BLaER1 treated with 17β-estradiol and CSF1 and Interleukin-3, amounts not matched to agents 10 nM and 100 nM (cell line): Measurements from ENCODE around the gene E2F7.

ENCODE experiments used
- H3K27ac ChIP-seq, 11 experiments: shearing (Covaris generic); formaldehyde crosslinking; 2 replicates each; pipeline ENCODE4 v1.8.1; 2022
- H3K27me3 ChIP-seq, 11 experiments: shearing (Covaris generic); formaldehyde crosslinking; 2 replicates each; pipeline ENCODE4 v1.8.1; 2022
- H3K36me3 ChIP-seq, 11 experiments: shearing (Covaris generic); formaldehyde crosslinking; 2 replicates each; pipeline ENCODE4 v1.8.1; 2022
- H3K4me1 ChIP-seq, 10 experiments: shearing (Covaris generic); formaldehyde crosslinking; 2 replicates each; pipeline ENCODE4 v1.8.1; 2022
- H3K4me2 ChIP-seq, 11 experiments: shearing (Covaris generic); formaldehyde crosslinking; 2 replicates each; pipeline ENCODE4 v1.8.1; 2022
- H3K4me3 ChIP-seq, 10 experiments: shearing (Covaris generic); formaldehyde crosslinking; 2 replicates each; pipeline ENCODE4 v1.8.1; 2022
- H3K9ac ChIP-seq, 11 experiments: shearing (Covaris generic); formaldehyde crosslinking; 2 replicates each; pipeline ENCODE4 v1.8.1; 2022
- H3K9me3 ChIP-seq, 11 experiments: shearing (Covaris generic); formaldehyde crosslinking; replicated peaks in 1 of 11; 2 replicates each; pipeline ENCODE4 v1.8.1; 2022
- H4K20me1 ChIP-seq, 11 experiments: shearing (Covaris generic); formaldehyde crosslinking; 2 replicates each; pipeline ENCODE4 v1.8.1; 2022
- Cebpa-rat ChIP-seq, 11 experiments: shearing (Covaris generic); IDR thresholded peaks; 2 replicates each; pipeline ENCODE4 v1.8.1; 2022

Gene E2F7, protein sequence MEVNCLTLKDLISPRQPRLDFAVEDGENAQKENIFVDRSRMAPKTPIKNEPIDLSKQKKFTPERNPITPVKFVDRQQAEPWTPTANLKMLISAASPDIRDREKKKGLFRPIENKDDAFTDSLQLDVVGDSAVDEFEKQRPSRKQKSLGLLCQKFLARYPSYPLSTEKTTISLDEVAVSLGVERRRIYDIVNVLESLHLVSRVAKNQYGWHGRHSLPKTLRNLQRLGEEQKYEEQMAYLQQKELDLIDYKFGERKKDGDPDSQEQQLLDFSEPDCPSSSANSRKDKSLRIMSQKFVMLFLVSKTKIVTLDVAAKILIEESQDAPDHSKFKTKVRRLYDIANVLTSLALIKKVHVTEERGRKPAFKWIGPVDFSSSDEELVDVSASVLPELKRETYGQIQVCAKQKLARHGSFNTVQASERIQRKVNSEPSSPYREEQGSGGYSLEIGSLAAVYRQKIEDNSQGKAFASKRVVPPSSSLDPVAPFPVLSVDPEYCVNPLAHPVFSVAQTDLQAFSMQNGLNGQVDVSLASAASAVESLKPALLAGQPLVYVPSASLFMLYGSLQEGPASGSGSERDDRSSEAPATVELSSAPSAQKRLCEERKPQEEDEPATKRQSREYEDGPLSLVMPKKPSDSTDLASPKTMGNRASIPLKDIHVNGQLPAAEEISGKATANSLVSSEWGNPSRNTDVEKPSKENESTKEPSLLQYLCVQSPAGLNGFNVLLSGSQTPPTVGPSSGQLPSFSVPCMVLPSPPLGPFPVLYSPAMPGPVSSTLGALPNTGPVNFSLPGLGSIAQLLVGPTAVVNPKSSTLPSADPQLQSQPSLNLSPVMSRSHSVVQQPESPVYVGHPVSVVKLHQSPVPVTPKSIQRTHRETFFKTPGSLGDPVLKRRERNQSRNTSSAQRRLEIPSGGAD

DNA sequence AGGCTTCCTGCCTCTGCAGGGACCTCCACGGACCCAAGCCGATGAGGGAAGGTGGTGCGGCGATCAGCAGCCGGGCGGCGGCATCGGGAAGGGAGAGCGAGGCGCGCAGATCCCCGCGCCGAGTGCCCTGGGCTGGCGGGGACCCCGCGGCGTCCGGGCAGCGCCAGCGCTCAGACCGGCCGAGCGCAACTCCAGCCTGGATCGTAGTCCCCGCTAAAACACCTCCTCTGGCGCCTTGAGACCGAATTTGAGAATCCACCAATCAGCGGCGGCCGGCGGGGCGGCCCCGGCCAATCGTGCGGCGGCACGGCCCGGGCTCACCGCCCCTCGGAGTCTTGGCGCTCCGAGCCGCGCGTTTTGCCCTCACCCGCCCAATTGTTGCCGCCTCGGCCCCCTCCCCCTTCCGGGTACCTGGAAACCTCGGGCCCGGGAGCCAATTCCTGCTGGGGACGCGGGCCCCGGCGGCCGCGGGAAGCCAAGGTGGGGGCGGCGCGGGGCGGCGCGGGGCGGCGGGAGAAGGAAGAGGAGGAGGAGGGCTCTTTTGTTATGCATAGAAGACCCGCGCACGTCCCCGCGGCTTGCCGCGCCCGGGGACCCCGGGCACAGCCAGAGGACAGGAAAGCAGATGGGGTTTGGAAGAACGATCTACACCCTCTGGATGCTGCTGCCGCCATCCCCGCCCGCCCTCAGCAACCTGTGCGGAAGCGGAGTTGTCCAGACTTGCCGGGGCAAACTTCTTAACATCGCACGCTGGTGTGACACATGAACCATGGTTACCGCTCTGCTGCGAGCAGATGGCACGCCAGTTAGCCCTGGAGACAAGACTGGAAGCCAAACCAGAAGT is at the start of gene E2F7:
E2F7 (minus strand) TSS at position 209 of the 844 bp plus-strand sequence. CDS start 934 bp downstream, outside the sequence.
- peak within 1 kb of the TSS; percentile 64 to 93 (median 88); a peak in 21 of 22 replicates for H3K9ac ChIP-seq
- peaks cover 28 to 51% (median 43%) of the 10 kb centered on the region in 10 experiments for H3K4me1 ChIP-seq
- TF ChIP-seq Cebpa-rat (IDR thresholded peaks at IDR 0.05): no peak
- peak within 1 kb of the TSS; percentile 71 to 94 (median 84) for H3K4me3 ChIP-seq
- peak within 1 kb of the TSS; percentile 89 to 100 (median 95) for H3K4me2 ChIP-seq
- H3K36me3 ChIP-seq: peaks cover 0 to 17% (median 0%) of the 10 kb centered on the region in 11 experiments; a peak in 4 of 22 replicates
- peaks cover 0 to 9% (median 0%) of the 10 kb centered on the region in 11 experiments; a peak in 4 of 22 replicates for H3K27me3 ChIP-seq
- peak within 1 kb of the TSS in 10 of 11 experiments; percentile 24 to 90 (median 85); a peak in 19 of 22 replicates for H3K27ac ChIP-seq
- no peaks in the 10 kb centered on the region for H4K20me1 ChIP-seq
- H3K9me3 ChIP-seq: no peaks in the 10 kb centered on the region

DNA sequence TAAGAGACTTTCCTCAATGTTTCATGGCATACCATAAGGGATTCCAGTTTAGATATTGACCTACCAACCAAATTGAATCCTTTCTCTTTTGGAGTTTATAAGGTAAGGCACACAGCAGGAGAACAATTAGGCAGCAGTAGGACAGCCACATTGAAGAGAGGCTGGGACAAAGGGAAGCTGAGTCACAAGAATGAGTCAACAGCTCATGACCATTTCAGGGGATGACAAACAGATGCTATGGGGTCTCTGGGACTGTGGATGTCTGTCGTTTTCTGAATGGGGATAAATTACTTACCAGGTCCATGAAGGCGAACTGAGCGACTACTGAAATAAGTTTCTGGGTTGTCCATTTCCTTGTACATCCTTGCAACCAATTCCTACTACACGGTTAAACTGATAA is 48.6 kb upstream of the E2F7 start:
- Histone ChIP-seq H3K4me3 (no peak overlapping the region), H3K27ac (no peak overlapping the region), H3K4me1 (no peaks in the 10 kb centered on the region), H3K9ac (no peak overlapping the region), H3K9me3 (peaks cover 20 to 26% (median 22%) of the 10 kb centered on the region in 11 experiments), H4K20me1 (no peaks in the 10 kb centered on the region), H3K36me3 (no peaks in the 10 kb centered on the region), H3K4me2 (no peak overlapping the region), H3K27me3 (no peaks in the 10 kb centered on the region)
- no peak for TF ChIP-seq Cebpa-rat (IDR thresholded peaks at IDR 0.05)

DNA sequence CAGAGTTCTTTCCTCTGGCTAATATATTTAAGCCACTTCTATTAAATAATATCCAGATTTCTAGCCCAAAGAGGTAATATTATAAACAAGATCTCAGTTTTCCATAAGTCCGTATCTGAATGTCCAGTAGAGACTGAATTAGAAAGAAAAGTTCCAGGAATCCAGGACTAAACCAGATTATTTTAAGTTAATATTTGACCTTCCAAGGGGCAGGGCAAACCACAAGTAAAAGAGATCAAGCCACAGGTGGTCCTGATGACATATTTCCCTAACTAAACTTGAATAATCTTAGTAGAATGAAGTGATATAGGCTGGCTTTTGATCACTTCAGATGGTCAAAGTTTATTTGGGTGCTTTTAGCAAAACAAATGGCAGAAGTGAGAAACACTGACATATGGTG is 43.3 kb upstream of the E2F7 start:
- no peak overlapping the region for H3K27ac ChIP-seq
- no peaks in the 10 kb centered on the region for H3K27me3 ChIP-seq
- H3K36me3 ChIP-seq: no peaks in the 10 kb centered on the region
- no peak overlapping the region for H3K9ac ChIP-seq
- H3K9me3 ChIP-seq: peaks cover 20 to 26% (median 22%) of the 10 kb centered on the region in 11 experiments
- no peak overlapping the region for H3K4me3 ChIP-seq
- no peak overlapping the region for H3K4me2 ChIP-seq
- TF ChIP-seq Cebpa-rat (IDR thresholded peaks at IDR 0.05): no peak
- H3K4me1 ChIP-seq: no peaks in the 10 kb centered on the region
- no peaks in the 10 kb centered on the region for H4K20me1 ChIP-seq

DNA sequence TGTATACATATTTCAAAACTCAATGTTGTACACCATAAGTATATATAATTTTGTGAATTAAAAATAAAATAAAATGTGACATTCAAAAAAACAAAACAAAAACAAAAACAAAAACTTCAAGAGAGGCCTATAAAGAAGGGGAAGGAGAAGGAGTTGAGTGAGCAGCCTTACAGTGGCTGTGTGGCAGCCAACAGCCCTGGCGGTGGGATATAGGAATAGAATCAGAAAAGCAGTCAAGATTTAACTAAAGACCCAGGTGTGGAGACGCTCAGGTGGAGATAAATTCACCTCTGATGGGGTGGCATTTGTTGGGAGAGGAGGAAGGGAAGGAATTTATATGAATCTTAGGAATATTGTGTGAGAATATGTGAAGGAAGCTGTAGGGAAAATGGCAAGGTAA is 41.8 kb upstream of the E2F7 start:
- Histone ChIP-seq H3K4me1 (no peaks in the 10 kb centered on the region), H3K9ac (no peak overlapping the region), H4K20me1 (no peaks in the 10 kb centered on the region), H3K27me3 (no peaks in the 10 kb centered on the region), H3K4me2 (no peak overlapping the region), H3K36me3 (no peaks in the 10 kb centered on the region), H3K27ac (no peak overlapping the region), H3K9me3 (peaks cover 20 to 26% (median 22%) of the 10 kb centered on the region in 11 experiments), H3K4me3 (no peak overlapping the region)
- no peak for TF ChIP-seq Cebpa-rat (IDR thresholded peaks at IDR 0.05)

DNA sequence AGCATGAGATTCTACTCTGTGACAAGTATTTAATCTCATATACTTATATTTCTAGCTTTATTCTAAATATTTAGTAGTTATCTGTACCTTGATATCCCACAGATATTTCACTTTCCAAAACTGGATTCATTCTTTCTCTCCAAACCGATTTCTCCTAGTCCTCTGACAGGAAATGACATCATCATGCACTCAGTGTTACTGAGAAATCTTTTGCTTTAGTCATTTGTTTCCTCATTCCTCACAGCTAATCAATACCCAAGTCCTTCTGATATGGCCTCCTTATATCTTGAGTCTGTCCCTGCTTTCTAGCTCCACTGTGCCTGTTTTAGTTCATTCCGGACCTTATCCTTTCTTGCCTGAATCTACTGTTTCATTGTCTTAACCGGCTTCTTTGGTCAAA is 39.4 kb upstream of the E2F7 start:
- no peak for TF ChIP-seq Cebpa-rat (IDR thresholded peaks at IDR 0.05)
- Histone ChIP-seq H3K4me3 (no peak overlapping the region), H3K9me3 (peaks cover 0 to 4% (median 1%) of the 10 kb centered on the region in 11 experiments; a peak in 8 of 22 replicates), H4K20me1 (no peaks in the 10 kb centered on the region), H3K27me3 (no peaks in the 10 kb centered on the region), H3K9ac (no peak overlapping the region), H3K4me1 (no peaks in the 10 kb centered on the region), H3K27ac (no peak overlapping the region), H3K4me2 (no peak overlapping the region), H3K36me3 (no peaks in the 10 kb centered on the region)

DNA sequence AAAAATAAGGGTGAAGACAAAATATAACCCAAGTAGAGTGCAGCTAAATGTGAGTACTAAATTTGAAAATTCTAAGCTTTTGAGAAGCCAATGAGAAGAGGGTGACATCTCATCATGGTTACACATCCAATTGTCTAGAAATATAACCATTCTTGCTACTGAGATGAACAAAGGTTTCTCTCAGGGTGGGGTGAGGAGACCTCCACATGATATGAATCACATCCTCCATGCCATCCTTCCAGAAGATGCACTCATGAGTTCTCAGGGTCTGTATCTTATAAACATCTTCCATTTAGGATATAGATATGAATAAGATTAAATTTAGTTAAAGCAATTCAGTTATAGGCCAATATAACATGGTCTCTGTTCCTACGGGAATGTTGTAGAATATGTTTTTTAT is 38.9 kb upstream of the E2F7 start:
- Histone ChIP-seq H3K9ac (no peak overlapping the region), H3K36me3 (no peaks in the 10 kb centered on the region), H3K4me1 (no peaks in the 10 kb centered on the region), H3K4me3 (no peak overlapping the region), H4K20me1 (no peaks in the 10 kb centered on the region), H3K4me2 (no peak overlapping the region), H3K9me3 (0 out of 22 replicates have a peak, but pooled peaks cover 0 to under 1% (median 0%) of the 10 kb centered on the region in 11 experiments), H3K27me3 (no peaks in the 10 kb centered on the region), H3K27ac (no peak overlapping the region)
- no peak for TF ChIP-seq Cebpa-rat (IDR thresholded peaks at IDR 0.05)

DNA sequence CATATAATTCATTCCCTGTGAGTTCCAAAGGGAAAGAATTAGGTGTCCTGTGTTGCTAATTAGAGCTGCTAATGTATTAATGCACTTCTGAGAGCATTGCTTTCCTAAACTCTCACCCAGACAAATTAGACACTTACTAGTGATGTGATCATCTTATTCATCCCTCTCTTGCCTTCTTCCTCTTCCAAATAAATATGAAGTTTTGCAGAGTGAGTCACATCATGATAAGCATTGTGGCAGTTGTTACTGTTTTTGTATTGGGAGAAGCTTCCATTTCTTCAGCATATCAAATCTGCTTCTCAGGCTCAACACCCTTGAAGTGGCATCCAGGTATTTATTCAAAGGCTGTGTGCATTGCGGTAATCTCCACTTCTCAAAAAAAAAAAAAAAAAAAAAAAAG is 37.3 kb upstream of the E2F7 start:
- Histone ChIP-seq H3K9ac (no peak overlapping the region), H3K4me3 (no peak overlapping the region), H4K20me1 (no peaks in the 10 kb centered on the region), H3K36me3 (no peaks in the 10 kb centered on the region), H3K27ac (no peak overlapping the region), H3K4me2 (no peak overlapping the region), H3K27me3 (no peaks in the 10 kb centered on the region), H3K4me1 (no peaks in the 10 kb centered on the region), H3K9me3 (no peaks in the 10 kb centered on the region)
- no peak for TF ChIP-seq Cebpa-rat (IDR thresholded peaks at IDR 0.05)

DNA sequence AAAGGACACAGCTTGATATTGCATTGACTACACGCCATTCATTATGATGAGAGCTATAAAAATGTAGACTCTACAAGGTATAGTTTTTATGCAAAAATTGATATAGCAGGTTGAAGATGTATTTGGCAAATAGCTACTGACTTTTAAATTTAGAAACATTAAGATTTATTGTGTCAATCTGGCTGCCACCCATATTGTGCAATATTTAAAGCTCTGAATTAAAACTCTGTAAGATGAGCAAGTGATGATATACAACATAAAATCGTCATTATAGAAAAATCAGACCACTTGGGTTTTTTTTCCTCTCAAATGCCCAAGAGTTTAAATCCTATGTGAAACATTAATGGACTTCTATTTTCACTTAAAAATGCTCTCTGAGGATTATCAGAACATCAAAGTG is 36.8 kb upstream of the E2F7 start:
- Histone ChIP-seq H3K27ac (no peak overlapping the region), H3K4me2 (no peak overlapping the region), H3K9me3 (no peaks in the 10 kb centered on the region), H3K36me3 (no peaks in the 10 kb centered on the region), H3K27me3 (no peaks in the 10 kb centered on the region), H3K9ac (no peak overlapping the region), H3K4me3 (no peak overlapping the region), H3K4me1 (no peaks in the 10 kb centered on the region), H4K20me1 (no peaks in the 10 kb centered on the region)
- no peak; a peak in 1 of 22 replicates for TF ChIP-seq Cebpa-rat (IDR thresholded peaks at IDR 0.05)
